WTC11 (cell line): Measurements from ENCODE around the gene AMDHD2.
"Not testable (repeated sequence)": the region's sequence is repeated elsewhere in the genome, so short reads cannot be mapped to it uniquely, and the experiment has no call there.

Source experiments
- CBFB ChIP-seq: sonication (generic); formaldehyde crosslinking; IDR thresholded peaks from 2 replicates; pipeline ENCODE4 v1.8.1; 2022; ENCODE audit warnings: mild to moderate bottlenecking, low read depth, missing genetic modification reagents
- SOX15 ChIP-seq: fragments of 250-450 bp; sonication (Bioruptor Pico); IDR thresholded peaks from 2 replicates; pipeline ENCODE4 v1.9.0; 2021; ENCODE audit warnings: mild to moderate bottlenecking

- TF ChIP-seq SOX15, CBFB (CRISPR knock-in tag): not testable (repeated sequence)
These were observed 48.4 kb downstream of the AMDHD2 start for GRCh38 chr16:2568573-2568972.
